Lower leg skin (tissue), 4 donors: Measurements from ENCODE around the gene MEAF6. TPM values are rescaled to one million over a fixed set of nuclear protein-coding genes. Genes with fewer than 3 reads are reported as not detected.

Source experiments
- DNase-seq, 2 donors: peaks; one replicate each; pipeline ENCODE4 v3.0.0-alpha.2; 2019; ENCODE audit warnings: low spot score in 2 of 2
- H3K4me3 ChIP-seq: fragments of 200-600 bp; sonication (generic); 2 replicates; pipeline ENCODE4 v1.5.1; 2017; ENCODE audit warnings: mild to moderate bottlenecking, low read depth; ENCODE audit not compliant: poor library complexity, severe bottlenecking
- POLR2A ChIP-seq, 2 donors: fragments of 450-650 bp; IDR thresholded peaks; one replicate each; pipeline ENCODE4 v1.6.1; 2016 to 2017; ENCODE audit warnings: antibody characterized with exemption in 2 of 2, mild to moderate bottlenecking in 1 of 2, moderate library complexity in 1 of 2
- WGBS, 2 donors: methylation state at CpG; one replicate each; pipeline ENCODE4 v1.1.5; 2018; 5-methylcytosine and 5-hydroxymethylcytosine counted together
- intact Hi-C: fragments of 100-400 bp; cut with DNase I; formaldehyde crosslinking; loops from one replicate; pipeline ENCODE4 v1.15.0; 2023; ENCODE audit warnings: low total_unique reads
- total RNA-seq, 4 donors: library from RNA; depleted of rRNA; stranded (reverse); fragments of >200 nt; gene quantifications; one replicate each; pipeline ENCODE4 v1.1.0, GENCODE V29; 2016
- TF ChIP-seq, protein P1 (sequence below), 3 donors: fragments of 450-650 bp; IDR thresholded peaks; one replicate each; pipeline ENCODE4 v1.5.1; 2016; ENCODE audit warnings: antibody characterized with exemption in 3 of 3, mild to moderate bottlenecking in 3 of 3, moderate library complexity in 2 of 3

MEAF6 gene
- total RNA-seq, 4 donors from 2014 or later = 55.7 to 94.2 (median 77.8) TPM

DNA sequence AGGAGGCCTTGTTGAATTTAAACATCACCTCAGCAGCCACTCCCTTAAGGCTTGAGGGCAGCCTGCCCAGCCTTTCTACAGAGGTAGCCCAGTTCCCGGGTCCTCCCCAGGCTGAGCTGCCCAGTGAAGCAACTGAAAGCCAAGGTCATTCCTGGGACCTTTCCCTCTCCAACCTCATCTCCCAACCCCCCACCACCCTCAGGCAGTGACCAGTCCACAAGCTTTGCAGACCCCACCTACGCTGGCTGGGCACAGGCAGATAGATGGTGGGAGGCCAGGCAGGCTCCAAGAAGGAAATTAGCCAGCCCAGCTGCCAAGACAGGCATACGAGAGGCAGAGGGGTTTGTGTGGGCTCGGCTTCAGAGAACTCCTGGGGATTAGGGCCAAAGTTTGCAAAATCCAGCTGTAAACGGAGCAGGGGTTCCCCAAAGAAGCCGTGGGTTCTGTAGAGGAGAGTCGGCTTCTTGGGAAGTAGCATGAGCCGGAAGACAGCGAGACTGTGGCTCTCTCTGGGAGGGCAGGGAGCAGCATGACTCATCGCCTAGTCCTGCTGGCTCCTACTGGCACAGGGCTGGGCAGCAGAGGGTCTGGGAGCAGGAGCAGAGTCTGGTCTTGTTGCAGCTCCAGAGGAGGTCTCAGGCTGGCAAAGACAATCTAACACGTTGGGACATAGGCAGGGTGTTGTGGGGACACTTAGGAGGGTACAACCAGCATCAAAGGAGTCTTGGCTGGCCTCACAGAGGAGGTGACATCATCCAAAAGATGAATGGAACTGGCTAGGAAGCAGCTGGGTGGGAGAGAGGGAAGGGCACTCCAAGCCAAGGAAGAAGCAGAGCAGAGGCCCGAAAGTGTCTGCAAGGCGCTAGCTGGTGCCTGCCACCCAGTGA is 43.0 kb downstream of the MEAF6 start:
- TF ChIP-seq, protein P1, sequence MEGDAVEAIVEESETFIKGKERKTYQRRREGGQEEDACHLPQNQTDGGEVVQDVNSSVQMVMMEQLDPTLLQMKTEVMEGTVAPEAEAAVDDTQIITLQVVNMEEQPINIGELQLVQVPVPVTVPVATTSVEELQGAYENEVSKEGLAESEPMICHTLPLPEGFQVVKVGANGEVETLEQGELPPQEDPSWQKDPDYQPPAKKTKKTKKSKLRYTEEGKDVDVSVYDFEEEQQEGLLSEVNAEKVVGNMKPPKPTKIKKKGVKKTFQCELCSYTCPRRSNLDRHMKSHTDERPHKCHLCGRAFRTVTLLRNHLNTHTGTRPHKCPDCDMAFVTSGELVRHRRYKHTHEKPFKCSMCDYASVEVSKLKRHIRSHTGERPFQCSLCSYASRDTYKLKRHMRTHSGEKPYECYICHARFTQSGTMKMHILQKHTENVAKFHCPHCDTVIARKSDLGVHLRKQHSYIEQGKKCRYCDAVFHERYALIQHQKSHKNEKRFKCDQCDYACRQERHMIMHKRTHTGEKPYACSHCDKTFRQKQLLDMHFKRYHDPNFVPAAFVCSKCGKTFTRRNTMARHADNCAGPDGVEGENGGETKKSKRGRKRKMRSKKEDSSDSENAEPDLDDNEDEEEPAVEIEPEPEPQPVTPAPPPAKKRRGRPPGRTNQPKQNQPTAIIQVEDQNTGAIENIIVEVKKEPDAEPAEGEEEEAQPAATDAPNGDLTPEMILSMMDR (IDR thresholded peaks at IDR 0.05) = no peak
- no peak for TF ChIP-seq POLR2A (IDR thresholded peaks at IDR 0.05)
- H3K4me3 ChIP-seq = no peak overlapping the region
- DNase-seq = peak in 1 of 2 donors; percentile 94
- intact Hi-C loops = no loop called here
- 7% methylated on average over 13 of the region's 13 CpGs for WGBS, 2 donors

DNA sequence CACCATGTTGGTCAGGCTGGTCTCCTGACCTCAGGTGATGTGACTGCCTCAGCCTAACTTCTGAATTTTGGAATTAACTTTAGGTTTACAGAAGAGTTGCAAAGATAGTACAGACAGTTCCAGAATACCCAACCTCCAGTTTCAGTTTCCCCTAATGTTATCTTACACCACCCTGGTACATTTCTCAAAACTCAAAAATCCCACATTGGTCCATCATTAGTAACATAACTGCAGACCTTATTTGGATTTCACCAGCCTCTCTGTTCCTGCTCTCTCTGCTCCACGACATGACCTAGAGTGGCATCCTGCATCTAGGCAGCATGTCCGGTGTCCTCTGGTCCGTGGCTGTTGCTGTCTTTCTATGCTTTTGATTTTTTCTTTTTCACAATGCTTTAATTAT is 45.2 kb downstream of the MEAF6 start:
- no peak overlapping the region for H3K4me3 ChIP-seq
- intact Hi-C loops = no loop called here
- no peak for DNase-seq
- 86 to 87% methylated on average over 3 of the region's 3 CpGs for WGBS, 2 donors
- TF ChIP-seq, protein P1 (IDR thresholded peaks at IDR 0.05) = no peak

DNA sequence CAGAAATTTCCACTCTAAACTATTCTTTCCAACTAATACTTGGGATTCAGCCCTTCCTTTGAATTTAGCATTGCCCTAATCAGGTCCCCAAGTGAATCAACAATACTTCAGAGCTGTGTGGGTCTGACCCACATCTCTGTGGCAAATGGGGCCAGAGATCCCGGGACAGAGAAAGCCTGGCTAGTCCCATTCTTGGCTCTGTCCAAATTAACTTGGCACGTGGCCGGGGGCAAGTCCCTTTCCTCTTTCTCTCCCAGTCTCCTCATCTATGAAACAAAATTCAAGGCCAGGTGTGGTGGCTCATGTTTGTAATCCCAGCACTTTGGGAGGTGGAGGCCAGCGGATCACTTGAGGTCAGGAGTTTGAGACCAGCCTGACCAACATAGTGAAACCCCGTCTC is 46.5 kb downstream of the MEAF6 start:
- 76 to 92% methylated on average over 5 of the region's 5 CpGs for WGBS, 2 donors
- no peak overlapping the region for H3K4me3 ChIP-seq
- no peak for DNase-seq
- TF ChIP-seq, protein P1 (IDR thresholded peaks at IDR 0.05) = no peak
- no peak for TF ChIP-seq POLR2A (IDR thresholded peaks at IDR 0.05)
- intact Hi-C loops = no loop called here

DNA sequence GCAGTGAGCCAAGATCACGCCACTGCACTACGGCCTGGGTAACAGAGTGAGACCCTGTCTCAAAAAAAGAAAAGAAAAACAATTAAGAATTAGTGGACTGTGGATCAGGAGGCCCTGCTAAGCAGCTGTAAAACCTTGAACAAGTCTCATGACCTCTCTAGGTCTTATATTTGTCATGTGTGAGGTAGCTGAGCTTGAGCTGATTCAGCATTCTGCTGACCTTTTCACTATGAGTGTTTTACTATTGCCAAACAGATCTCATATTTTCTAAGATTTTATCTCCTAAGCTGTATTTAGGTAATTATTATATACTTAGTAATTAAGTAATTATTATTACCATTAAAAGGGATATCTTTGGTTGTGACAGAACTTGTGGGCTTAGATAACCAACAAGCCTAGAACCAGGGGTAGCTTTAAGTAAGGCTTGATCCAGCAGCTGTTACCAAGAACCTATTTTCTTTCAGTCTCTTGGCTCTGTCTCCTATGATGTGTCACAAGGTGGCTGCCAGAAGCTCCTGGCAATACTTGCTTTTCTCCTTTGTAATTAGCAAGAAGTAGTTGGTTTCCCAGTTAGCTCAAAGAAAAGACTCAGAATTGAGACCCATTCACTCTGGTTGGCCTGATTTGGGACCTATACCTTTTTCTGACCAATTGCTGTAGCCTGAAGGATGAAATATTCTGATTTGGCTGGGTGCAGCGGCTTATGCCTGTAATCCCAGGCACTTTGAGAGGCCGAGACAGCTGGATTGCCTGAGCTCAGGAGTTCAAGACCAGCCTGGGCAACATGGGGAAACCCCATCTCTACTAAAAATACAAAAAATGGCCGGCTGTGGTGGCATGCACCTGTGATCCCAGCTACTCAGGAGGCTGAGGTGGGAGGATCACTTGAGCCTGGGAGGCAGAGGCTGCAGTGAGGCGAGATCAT is 48.7 kb downstream of the MEAF6 start:
- TF ChIP-seq, protein P1 (IDR thresholded peaks at IDR 0.05) = no peak
- TF ChIP-seq POLR2A (IDR thresholded peaks at IDR 0.05) = no peak
- intact Hi-C loops = no loop called here
- no peak overlapping the region for H3K4me3 ChIP-seq
- no peak for DNase-seq
- 80 to 87% methylated on average over 6 of the region's 6 CpGs for WGBS, 2 donors

DNA sequence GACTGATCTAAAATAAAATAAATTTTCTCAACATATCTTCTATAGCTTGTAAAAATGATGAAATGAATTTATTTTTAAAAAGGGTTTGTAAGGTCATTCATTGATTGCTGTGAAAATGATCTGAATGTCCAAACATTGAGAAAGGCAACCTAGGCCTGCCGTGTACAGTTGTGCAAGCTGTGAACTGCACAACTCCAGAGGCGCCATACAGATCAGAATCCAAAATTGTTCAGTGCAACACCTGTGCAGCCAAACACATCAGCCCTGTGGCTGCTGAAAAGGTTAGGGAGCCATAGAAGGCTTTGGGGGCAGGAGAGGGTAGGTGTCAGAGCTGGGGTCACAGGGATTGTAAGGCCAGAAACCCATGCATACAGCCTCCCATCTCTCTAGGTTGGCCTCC is 50.1 kb downstream of the MEAF6 start:
- 94 to 98% methylated on average over 2 of the region's 2 CpGs for WGBS, 2 donors
- intact Hi-C loops = no loop called here
- H3K4me3 ChIP-seq = no peak overlapping the region
- no peak for DNase-seq
- TF ChIP-seq, protein P1 (IDR thresholded peaks at IDR 0.05) = no peak
- no peak for TF ChIP-seq POLR2A (IDR thresholded peaks at IDR 0.05)
